Activated effector memory CD4-positive, alpha-beta T cell treated with anti-CD3 and anti-CD28 coated beads, Interleukin-2, amount 50 U/mL, for 16 hours (primary cell): ENCODE data around the gene MVD.

Experiments used
- DNase-seq: peaks from one replicate; pipeline ENCODE4 v3.0.0-alpha.2; 2020

Gene MVD, protein sequence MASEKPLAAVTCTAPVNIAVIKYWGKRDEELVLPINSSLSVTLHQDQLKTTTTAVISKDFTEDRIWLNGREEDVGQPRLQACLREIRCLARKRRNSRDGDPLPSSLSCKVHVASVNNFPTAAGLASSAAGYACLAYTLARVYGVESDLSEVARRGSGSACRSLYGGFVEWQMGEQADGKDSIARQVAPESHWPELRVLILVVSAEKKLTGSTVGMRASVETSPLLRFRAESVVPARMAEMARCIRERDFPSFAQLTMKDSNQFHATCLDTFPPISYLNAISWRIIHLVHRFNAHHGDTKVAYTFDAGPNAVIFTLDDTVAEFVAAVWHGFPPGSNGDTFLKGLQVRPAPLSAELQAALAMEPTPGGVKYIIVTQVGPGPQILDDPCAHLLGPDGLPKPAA

GRCh38 chr16:88662843-88663606 lies at the start of gene MVD:
TSS of gene MVD (minus strand) at chr16:88663091. CDS start at chr16:88663080, 11 bp downstream.
- peak; percentile 98 for DNase-seq

DNA sequence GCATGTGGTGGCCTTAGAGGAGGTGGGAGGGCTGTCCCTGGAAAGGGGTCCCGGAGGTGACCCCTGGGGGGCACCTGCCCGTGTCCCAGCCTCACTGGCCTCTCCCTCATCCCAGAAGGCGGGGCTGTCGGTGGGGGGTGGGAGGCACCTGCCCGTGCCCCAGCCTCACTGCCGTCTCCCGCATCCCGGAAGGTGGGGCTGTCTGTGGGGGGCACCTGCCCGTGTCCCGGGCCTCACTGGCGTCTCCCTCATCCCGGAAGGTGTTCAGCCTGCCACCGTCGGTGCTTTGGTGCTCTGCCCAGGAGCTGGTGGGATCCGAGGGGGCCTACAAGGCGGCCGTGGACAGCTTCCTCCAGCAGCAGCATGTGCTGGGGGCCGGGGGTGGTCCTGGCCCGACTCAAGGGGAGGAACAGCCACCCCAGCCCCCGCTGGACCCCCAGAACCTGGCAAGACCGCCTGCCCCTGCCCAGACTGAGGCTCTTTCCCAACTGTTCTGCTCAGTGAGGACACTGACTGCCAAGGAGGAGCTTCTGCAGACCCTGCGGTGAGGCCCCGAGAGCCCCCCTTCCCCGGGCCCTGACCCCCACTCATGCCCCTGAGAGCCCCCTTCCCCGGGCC lies 49.6 kb upstream of the MVD start:
- no peak for DNase-seq

DNA sequence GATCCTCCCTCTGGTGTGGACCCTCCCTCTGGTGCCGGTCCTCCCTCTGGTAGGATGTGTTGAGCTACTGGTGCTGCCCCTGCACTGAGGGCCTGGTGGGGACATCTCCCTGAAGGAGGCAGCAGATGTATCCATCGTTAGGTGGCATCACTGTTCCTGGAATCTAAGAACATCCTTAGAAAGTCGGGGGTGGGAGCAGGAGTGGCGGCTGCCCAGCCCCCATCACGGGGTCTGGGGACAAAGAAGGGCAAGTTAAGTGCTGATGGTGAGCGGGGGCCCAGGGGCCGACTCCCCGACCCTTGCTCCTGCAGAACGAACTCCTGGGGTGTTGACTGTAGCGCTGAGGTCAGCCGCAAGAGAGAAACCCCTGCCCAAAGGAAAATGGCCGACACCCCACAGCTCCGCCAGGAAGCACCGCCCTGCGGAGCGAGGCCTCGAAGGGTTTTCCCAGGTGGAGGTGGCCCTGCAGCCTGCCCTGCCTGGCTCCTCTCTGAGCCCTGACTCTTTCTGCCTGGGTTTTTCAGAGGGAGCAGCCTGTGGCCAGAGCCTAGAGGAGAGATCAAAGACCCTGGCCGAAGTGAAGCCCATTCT lies 49.0 kb upstream of the MVD start:
- no peak for DNase-seq

GRCh38 chr16:88710556-88710955 lies 47.7 kb upstream of the MVD start:
- DNase-seq = no peak

- no peak for DNase-seq
Observed at GRCh38 chr16:88706965-88707826, 44.3 kb upstream of the MVD start.

- peak; percentile 98 for DNase-seq
Observed at GRCh38 chr16:88706229-88706964, 43.5 kb upstream of the MVD start, which contains the start of the genes CTU2 and RNF166. TSS of gene CTU2 (plus strand) at chr16:88706503. CDS start at chr16:88706531, 28 bp downstream. TSS of gene RNF166 (minus strand) at chr16:88706408. CDS start at chr16:88706325, 83 bp downstream.

DNA sequence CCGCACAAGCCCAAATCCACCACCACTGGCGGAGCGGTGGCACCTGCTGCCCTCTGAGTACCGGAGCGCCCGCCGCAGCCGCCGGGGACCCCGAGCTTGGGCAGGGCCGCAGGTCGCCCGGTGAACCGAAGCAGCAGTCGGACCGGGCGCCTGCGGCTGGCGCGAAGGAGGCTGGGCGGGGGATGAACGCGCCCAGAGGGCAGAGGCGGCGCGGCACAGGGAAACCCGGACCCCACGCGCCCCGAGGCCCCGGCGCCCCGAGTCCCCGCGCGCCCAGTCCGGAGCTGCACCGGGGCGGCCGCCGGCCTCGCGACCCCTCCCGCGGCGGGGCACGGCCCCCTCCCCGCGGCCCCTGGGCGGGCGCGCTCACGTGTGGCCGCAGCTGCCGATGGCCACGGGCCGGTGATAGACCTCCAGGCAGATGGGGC lies 42.9 kb upstream of the MVD start:
- DNase-seq = peak; percentile 74

GRCh38 chr16:88705076-88705684 lies 42.3 kb upstream of the MVD start:
- DNase-seq = peak; percentile 72

- peak; percentile 88 for DNase-seq
Observed at GRCh38 chr16:88703486-88704309, 40.8 kb upstream of the MVD start.

GRCh38 chr16:88702371-88703210 lies 39.7 kb upstream of the MVD start:
- no peak for DNase-seq

GRCh38 chr16:88701581-88702370 lies 38.9 kb upstream of the MVD start:
- peak; percentile 72 for DNase-seq

GRCh38 chr16:88700636-88701482 lies 38.0 kb upstream of the MVD start:
- peak; percentile 98 for DNase-seq

GRCh38 chr16:88700322-88700635 lies 37.4 kb upstream of the MVD start:
- DNase-seq = no peak

- DNase-seq = no peak
Observed at GRCh38 chr16:88699180-88699579, 36.3 kb upstream of the MVD start.

- DNase-seq = no peak
Observed at GRCh38 chr16:88698646-88699045, 35.8 kb upstream of the MVD start.

GRCh38 chr16:88697831-88698615 lies 35.1 kb upstream of the MVD start:
- no peak for DNase-seq
